NB4 (cell line): ENCODE measurements around the gene SLC18A3.

Experiments used
- DNase-seq: peaks from one replicate; pipeline ENCODE4 v3.0.0; 2010; ENCODE audit warnings: low read depth
- H3K4me3 ChIP-seq: one replicate; pipeline ENCODE4 v1.5.1; 2011; ENCODE audit warnings: mild to moderate bottlenecking, low read depth, low read length, moderate library complexity
- MAX ChIP-seq: IDR thresholded peaks from 2 replicates; pipeline ENCODE4 v1.6.1; 2011; ENCODE audit warnings: low read depth, low read length
- MYC ChIP-seq: IDR thresholded peaks from 2 replicates; pipeline ENCODE4 v1.6.1; 2011; ENCODE audit warnings: low read depth, low read length
- POLR2A ChIP-seq: IDR thresholded peaks from 2 replicates; pipeline ENCODE4 v1.6.1; 2011; ENCODE audit warnings: mild to moderate bottlenecking; ENCODE audit not compliant: insufficient read length; ENCODE audit errors: extremely low read depth
- TF ChIP-seq, protein P1 (sequence below): IDR thresholded peaks from one replicate; pipeline ENCODE4 v1.5.1; 2012; ENCODE audit warnings: low read depth, low read length

The SLC18A3 gene

GRCh38 chr10:49600781-49601400, 9.2 kb upstream of the SLC18A3 start:
- no peak for DNase-seq
- H3K4me3 ChIP-seq: no peak overlapping the region
- no peak for TF ChIP-seq MAX
- TF ChIP-seq POLR2A: no peak
- TF ChIP-seq, protein P1, sequence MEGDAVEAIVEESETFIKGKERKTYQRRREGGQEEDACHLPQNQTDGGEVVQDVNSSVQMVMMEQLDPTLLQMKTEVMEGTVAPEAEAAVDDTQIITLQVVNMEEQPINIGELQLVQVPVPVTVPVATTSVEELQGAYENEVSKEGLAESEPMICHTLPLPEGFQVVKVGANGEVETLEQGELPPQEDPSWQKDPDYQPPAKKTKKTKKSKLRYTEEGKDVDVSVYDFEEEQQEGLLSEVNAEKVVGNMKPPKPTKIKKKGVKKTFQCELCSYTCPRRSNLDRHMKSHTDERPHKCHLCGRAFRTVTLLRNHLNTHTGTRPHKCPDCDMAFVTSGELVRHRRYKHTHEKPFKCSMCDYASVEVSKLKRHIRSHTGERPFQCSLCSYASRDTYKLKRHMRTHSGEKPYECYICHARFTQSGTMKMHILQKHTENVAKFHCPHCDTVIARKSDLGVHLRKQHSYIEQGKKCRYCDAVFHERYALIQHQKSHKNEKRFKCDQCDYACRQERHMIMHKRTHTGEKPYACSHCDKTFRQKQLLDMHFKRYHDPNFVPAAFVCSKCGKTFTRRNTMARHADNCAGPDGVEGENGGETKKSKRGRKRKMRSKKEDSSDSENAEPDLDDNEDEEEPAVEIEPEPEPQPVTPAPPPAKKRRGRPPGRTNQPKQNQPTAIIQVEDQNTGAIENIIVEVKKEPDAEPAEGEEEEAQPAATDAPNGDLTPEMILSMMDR: no peak
- TF ChIP-seq MYC: no peak

DNA sequence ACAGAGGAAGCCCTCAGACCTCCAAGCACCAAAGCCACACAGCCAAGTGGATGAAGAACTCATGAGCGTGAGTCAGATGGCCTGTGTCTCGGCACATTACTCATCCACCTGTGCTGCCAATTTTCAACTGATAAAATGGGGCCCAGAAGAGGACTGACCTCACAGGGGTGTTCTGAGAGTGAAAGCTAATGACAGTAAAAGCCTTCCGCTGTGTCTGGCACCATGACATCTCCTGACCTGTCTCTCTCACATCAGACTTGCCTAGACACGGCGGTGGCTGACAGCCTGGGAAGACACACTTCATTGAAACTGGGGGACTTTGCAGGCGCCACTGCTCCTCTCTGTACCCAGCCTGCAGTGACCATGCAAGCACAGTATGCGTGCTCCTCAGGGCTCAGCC, 8.3 kb upstream of the SLC18A3 start:
- TF ChIP-seq MAX (no peak), MYC (no peak), POLR2A (no peak)
- TF ChIP-seq, protein P1: no peak
- no peak overlapping the region for H3K4me3 ChIP-seq
- no peak for DNase-seq

GRCh38 chr10:49602380-49603023, 7.6 kb upstream of the SLC18A3 start:
- no peak for DNase-seq

DNA sequence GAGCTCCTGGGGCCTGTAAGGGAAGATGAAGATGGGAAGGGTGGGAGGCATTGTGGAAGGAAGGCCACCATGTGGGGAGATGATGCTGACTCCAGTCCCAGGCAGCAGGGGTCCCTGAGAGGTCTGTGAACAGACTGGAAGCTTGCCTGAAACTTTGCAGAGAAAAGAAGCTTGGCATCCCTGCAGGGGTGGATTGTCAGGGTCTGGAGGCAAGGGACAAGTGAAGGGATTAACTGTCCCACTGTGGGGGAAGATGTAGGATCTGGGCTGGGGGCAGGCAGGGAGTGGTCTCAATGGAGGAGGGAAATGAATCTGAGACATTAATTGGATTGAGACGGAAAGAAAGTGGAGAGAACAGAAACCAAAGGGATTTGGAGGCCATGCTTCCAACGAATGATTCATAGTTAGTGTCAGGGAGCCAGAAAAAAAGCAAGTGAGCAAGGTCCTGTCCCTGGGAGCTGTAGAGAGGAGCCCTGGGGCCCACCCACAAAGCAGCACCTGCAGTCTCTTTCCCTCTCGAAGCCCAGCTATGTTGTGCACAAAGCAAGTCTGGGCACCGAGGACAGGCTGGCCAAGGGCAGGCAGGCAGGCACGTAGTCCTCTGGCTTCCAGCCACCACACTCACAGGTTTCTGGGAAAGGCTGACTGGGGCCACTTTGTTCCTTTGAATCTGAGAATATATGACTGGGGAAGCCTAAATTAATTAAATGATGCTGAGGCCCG, 4.7 kb upstream of the SLC18A3 start:
- TF ChIP-seq, protein P1: no peak
- TF ChIP-seq POLR2A (no peak), MYC (no peak), MAX (no peak)
- no peak overlapping the region for H3K4me3 ChIP-seq
- no peak for DNase-seq

More at GRCh38 chr10:49602380-49603023, 7.6 kb upstream of the SLC18A3 start:
- H3K4me3 ChIP-seq: no peak overlapping the region
- TF ChIP-seq, protein P1: no peak
- no peak for TF ChIP-seq MYC
- TF ChIP-seq MAX: no peak
- TF ChIP-seq POLR2A: no peak

DNA sequence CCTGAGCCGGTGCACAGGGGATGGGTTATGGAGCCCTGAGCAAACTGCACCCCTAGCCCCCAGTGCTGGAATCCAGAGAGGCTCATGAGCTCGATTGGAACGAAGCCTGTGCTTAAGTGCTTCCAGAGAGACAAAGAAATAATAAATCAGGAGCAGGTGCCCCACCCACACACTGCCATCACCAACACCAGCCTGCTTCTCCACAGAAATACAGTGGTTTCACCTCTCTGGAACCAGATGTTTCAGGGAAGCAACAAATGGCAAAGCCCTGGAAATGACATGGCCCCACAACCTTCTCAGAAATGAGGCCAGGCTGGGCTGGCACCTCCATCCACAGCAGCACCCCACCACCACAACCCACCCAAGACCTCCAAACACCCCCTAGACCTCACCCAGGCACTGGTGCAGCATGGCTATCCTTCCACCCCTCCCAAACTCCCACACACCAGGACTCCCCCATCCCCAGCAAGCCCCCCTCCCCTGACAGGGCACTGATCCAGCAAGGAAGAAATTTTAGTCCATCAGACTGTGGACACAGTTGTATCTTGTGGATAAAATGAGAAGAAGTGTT, 4.1 kb upstream of the SLC18A3 start:
- TF ChIP-seq MAX (no peak), POLR2A (no peak), MYC (no peak)
- TF ChIP-seq, protein P1: no peak
- no peak overlapping the region for H3K4me3 ChIP-seq
- no peak for DNase-seq
